Sigmoid colon (tissue), 7 donors: ENCODE results near the gene SNX27. TPM values are rescaled to one million over a fixed set of nuclear protein-coding genes. Genes with fewer than 3 reads are reported as not detected.

ENCODE experiments used
- DNase-seq: peaks from one replicate; pipeline ENCODE4 v3.0.0-alpha.2; 2019
- H3K27ac ChIP-seq, 4 donors: fragments of 200-600 bp; sonication (generic); one replicate each; pipeline ENCODE4 v1.5.1; 2016 to 2019; ENCODE audit warnings: mild to moderate bottlenecking in 1 of 4
- H3K27me3 ChIP-seq, 3 donors: fragments of 200-600 bp; sonication (generic); one replicate each; pipeline ENCODE4 v1.5.1; 2019; ENCODE audit warnings: mild to moderate bottlenecking in 1 of 3
- H3K36me3 ChIP-seq, 4 donors: fragments of 200-600 bp; sonication (generic); one replicate each; pipeline ENCODE4 v1.5.1; 2016 to 2019
- H3K4me1 ChIP-seq, 4 donors: fragments of 200-600 bp; sonication (generic); one replicate each; pipeline ENCODE4 v1.5.1; 2017 to 2019
- H3K4me3 ChIP-seq, 4 donors: fragments of 200-600 bp; sonication (generic); one replicate each; pipeline ENCODE4 v1.5.1; 2017 to 2019; ENCODE audit warnings: mild to moderate bottlenecking in 2 of 4, moderate library complexity in 1 of 4
- H3K9me3 ChIP-seq, 4 donors: fragments of 200-600 bp in 3 of 4; sonication (generic) in 3 of 4; one replicate each; pipeline versions ENCODE4 v1.5.1 to v1.6.1; 2013 to 2019
- CTCF ChIP-seq, 4 experiments: fragments of 450-650 bp in 3 of 4; fragments of 200-600 bp in 1 of 4; IDR thresholded peaks; one replicate each; pipeline ENCODE4 v1.5.1; 2016 to 2019; ENCODE audit warnings: antibody characterized with exemption in 4 of 4, mild to moderate bottlenecking in 3 of 4, moderate library complexity in 2 of 4
- EP300 ChIP-seq, 4 donors: sonication (generic); formaldehyde crosslinking; IDR thresholded peaks; one replicate each; pipeline ENCODE4 v1.6.1; 2017; ENCODE audit warnings: antibody characterized with exemption in 4 of 4
- POLR2A ChIP-seq, 2 donors: fragments of 450-650 bp; IDR thresholded peaks; one replicate each; pipeline ENCODE4 v1.6.1; 2016; ENCODE audit warnings: antibody characterized with exemption in 2 of 2, mild to moderate bottlenecking in 2 of 2, moderate library complexity in 2 of 2
- POLR2AphosphoS5 ChIP-seq, 4 donors: sonication (generic); formaldehyde crosslinking; IDR thresholded peaks; one replicate each; pipeline ENCODE4 v1.6.1; 2017; ENCODE audit warnings: antibody characterized with exemption in 4 of 4
- WGBS, 2 donors: extraction: QIAGEN DNeasy Blood & Tissue Kit; methylation state at CpG; one replicate each; pipeline ENCODE4 v1.1.7; 2013; 5-methylcytosine and 5-hydroxymethylcytosine counted together
- intact Hi-C: fragments of 100-400 bp; cut with DNase I; formaldehyde crosslinking; loops from one replicate; pipeline ENCODE4 v1.15.1; 2023
- polyA plus RNA-seq, 3 donors: library from polyadenylated mRNA; stranded (reverse); fragments of 200-250 nt; gene quantifications; one replicate each; pipeline ENCODE4 v1.2.3, GENCODE V29; 2013
- total RNA-seq, 4 donors: library from RNA; depleted of rRNA; stranded (reverse); fragments of >200 nt; gene quantifications; one replicate each; pipeline ENCODE4 v1.1.0, GENCODE V29; 2016
- donor health status: healthy with polysubstance abuse.
- donor health status: Bipolar disorder and iron deficiency.
- donor health status: healthy.

The SNX27 gene
- total and polyA plus RNA-seq, 7 donors: 3.6 to 59.0 (median 49.0) TPM

DNA sequence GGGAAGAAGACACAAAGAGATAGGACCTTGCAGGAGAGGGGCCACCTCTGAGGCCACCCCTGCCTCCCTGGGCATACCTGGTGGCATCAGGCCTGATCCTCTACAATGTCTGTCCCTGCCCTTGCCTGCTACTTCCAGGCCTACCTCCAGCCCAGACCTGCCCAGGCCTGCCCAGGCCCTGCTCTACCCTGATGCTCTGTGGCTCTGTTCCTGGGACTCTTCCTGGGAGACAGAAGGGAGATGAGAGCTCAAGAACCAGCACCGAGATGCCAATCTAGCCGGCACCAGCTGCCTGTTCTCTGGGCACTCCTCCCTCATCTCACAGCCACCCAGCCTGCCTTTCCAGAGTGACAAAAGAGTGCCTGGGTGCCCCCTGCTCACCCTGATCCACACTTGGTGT is 102.0 kb downstream of the SNX27 start:
- Histone ChIP-seq H3K36me3 (no peaks in the 10 kb centered on the region), H3K4me3 (no peak overlapping the region), H3K9me3 (no peaks in the 10 kb centered on the region), H3K4me1 (peaks cover 0 to 26% (median 15%) of the 10 kb centered on the region in 4 donors), H3K27ac (no peak overlapping the region), H3K27me3 (peaks cover 11 to 38% (median 16%) of the 10 kb centered on the region in 3 donors)
- TF ChIP-seq EP300 (IDR thresholded peaks at IDR 0.05): no peak
- TF ChIP-seq POLR2AphosphoS5 (IDR thresholded peaks at IDR 0.05): no peak
- no peak for TF ChIP-seq POLR2A (IDR thresholded peaks at IDR 0.05)
- no peak for TF ChIP-seq CTCF (IDR thresholded peaks at IDR 0.05)
- intact Hi-C loops: no loop called here
- 61 to 82% methylated on average over 2 of the region's 2 CpGs for WGBS, 2 donors
- DNase-seq: no peak

DNA sequence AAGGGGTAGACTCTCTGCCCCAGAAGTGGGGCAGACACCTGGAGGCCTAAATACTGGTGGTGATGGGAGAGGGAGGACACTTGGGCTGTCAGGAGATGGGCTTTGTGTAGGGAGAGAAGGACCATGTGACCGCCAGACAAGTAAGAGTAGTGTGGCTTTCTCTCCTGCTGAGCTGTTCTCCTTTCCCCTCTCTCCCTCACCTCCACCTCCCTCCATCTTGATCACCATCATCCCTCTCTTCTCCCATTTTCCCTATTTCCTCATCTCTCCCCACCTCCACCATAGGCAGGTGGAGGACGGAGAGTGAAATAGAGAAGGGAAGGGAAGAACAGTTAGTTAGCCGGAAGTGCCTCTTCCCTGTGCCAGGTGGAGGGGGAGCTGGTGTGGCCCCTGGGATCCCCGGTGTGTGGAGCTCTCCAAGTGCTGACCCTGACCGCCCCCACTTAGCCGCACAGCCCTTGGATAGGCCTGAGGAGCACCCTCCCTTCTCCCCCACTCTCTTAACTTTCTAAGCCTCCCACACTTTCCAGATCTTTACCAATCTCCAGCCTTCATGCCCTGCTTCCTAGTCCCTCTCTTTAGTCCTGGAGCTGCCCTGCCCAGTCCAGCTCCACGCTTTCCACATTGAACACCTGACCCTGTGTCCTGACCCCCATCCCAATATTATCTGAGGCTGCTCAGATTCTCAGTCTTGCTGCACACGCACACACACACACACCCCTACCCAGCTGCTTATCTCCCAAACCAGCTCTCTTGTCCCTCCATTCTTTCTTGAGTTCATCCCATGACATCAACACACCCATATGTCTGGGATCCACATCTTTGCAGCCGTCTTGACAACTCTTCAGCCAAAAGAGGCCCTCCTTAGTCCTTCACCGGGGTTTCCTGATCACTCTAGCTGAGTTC is 103.2 kb downstream of the SNX27 start:
- DNase-seq: no peak
- intact Hi-C loops: no loop called here
- Histone ChIP-seq H3K9me3 (no peaks in the 10 kb centered on the region), H3K4me3 (no peak overlapping the region), H3K4me1 (peaks cover 0 to 27% (median 16%) of the 10 kb centered on the region in 4 donors), H3K27ac (no peak overlapping the region), H3K36me3 (no peaks in the 10 kb centered on the region), H3K27me3 (peaks cover 11 to 38% (median 16%) of the 10 kb centered on the region in 3 donors)
- TF ChIP-seq POLR2A (IDR thresholded peaks at IDR 0.05) (no peak), EP300 (IDR thresholded peaks at IDR 0.05) (no peak), CTCF (IDR thresholded peaks at IDR 0.05) (no peak), POLR2AphosphoS5 (IDR thresholded peaks at IDR 0.05) (no peak)
- 75 to 82% methylated on average over 10 of the region's 10 CpGs for WGBS, 2 donors

- Histone ChIP-seq H3K36me3 (no peaks in the 10 kb centered on the region), H3K27me3 (peaks cover 11 to 38% (median 16%) of the 10 kb centered on the region in 3 donors), H3K4me3 (no peak overlapping the region), H3K4me1 (peaks cover 0 to 33% (median 24%) of the 10 kb centered on the region in 4 donors), H3K9me3 (no peaks in the 10 kb centered on the region), H3K27ac (no peak overlapping the region)
- 49 to 71% methylated on average over 17 of the region's 17 CpGs for WGBS, 2 donors
- intact Hi-C loops: no loop called here
- TF ChIP-seq CTCF (IDR thresholded peaks at IDR 0.05): no peak
- TF ChIP-seq POLR2A (IDR thresholded peaks at IDR 0.05): no peak
- no peak for TF ChIP-seq POLR2AphosphoS5 (IDR thresholded peaks at IDR 0.05)
- no peak for TF ChIP-seq EP300 (IDR thresholded peaks at IDR 0.05)
- no peak for DNase-seq
Measured at GRCh38 chr1:151715726-151716404, 104.0 kb downstream of the SNX27 start.

- no peaks in the 10 kb centered on the region for H3K9me3 ChIP-seq
- WGBS, 2 donors: 15 to 40% methylated on average over 11 of the region's 11 CpGs
- no peak overlapping the region for H3K27ac ChIP-seq
- no peaks in the 10 kb centered on the region for H3K36me3 ChIP-seq
- H3K27me3 ChIP-seq: peaks cover 11 to 35% (median 16%) of the 10 kb centered on the region in 3 donors
- intact Hi-C loops: no loop called here
- H3K4me3 ChIP-seq: no peak overlapping the region
- no peak for DNase-seq
- TF ChIP-seq POLR2A (IDR thresholded peaks at IDR 0.05): no peak
- no peak for TF ChIP-seq EP300 (IDR thresholded peaks at IDR 0.05)
- TF ChIP-seq CTCF (IDR thresholded peaks at IDR 0.05): no peak
- no peak for TF ChIP-seq POLR2AphosphoS5 (IDR thresholded peaks at IDR 0.05)
- peaks cover 0 to 34% (median 28%) of the 10 kb centered on the region in 4 donors for H3K4me1 ChIP-seq
Measured at GRCh38 chr1:151716405-151716762, 104.5 kb downstream of the SNX27 start.
